ENCODE results near the gene ZDHHC16. TPM values are rescaled to one million over a fixed set of nuclear protein-coding genes. Genes with fewer than 3 reads are reported as not detected.

The ZDHHC16 gene
- total and polyA plus RNA-seq, 10 of the 15 experiments (the other 5 are each of a cell fraction or from before 2014, with no cell fraction given): 16.8 to 63.1 (median 29.8) TPM

DNA sequence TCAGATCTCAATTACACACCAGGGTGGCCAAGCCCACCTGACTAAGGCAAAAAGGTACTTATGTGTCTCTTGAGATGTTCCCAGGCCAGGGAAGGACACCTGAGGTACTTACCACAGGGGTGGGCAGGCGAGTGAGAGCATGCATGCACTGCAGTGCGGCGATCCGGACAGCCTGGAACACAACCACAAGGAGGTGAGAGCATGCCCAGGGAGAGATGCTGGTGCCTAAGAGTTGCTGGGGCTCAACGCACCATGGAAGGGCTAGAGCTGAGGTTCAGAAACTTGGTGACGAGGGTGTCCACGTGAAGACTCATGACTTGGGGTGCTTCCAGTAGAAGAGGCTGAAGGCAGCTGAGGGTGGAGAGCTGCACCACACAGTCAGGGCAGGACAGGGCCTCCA lies 13.1 kb downstream of the ZDHHC16 start:
- H3K9me3 ChIP-seq (replicated peaks; ENCODE audit: control insufficient read depth, insufficient read depth, low read length): no peaks in the 10 kb centered on the region
- ATAC-seq (no peak), DNase-seq (ENCODE audit: low read depth, low spot score) (no peak), FAIRE-seq (no peak)
- H2AFZ ChIP-seq (ENCODE audit: control insufficient read depth, low read depth, low read length): no peak overlapping the region
- no peaks in the 10 kb centered on the region for H3K27me3 ChIP-seq (replicated peaks in 1 of 2; ENCODE audit: control insufficient read depth in 2 of 2, insufficient read depth in 2 of 2, low read length in 1 of 2)
- WGBS (ENCODE audit: insufficient coverage, insufficient replicate concordance, low lambda C conversion rate, missing lambda C conversion rate): 99% methylated on average over 7 of the region's 7 CpGs
- TF ChIP-seq ZNF207 (IDR thresholded peaks at IDR 0.05; ENCODE audit: borderline replicate concordance): no peak
- TF ChIP-seq WRNIP1 (IDR thresholded peaks at IDR 0.05; ENCODE audit: borderline replicate concordance, low read depth, low read length): no peak
- TF ChIP-seq EED (IDR thresholded peaks at IDR 0.05; ENCODE audit: low read depth): no peak
- no peak for TF ChIP-seq RCOR1 (conservative IDR thresholded peaks at IDR 0.05; ENCODE audit: low read depth, low read length)
- TF ChIP-seq NR2C2 (IDR thresholded peaks at IDR 0.05; ENCODE audit: borderline replicate concordance, control insufficient read depth, insufficient read length, low read depth): no peak
- no peak for TF ChIP-seq E2F4 (IDR thresholded peaks at IDR 0.05; ENCODE audit: low read depth, low read length)
- no peak for TF ChIP-seq SRF (IDR thresholded peaks at IDR 0.05; ENCODE audit: low read depth in 2 of 2, low read length in 2 of 2)
- no peak for TF ChIP-seq MLLT1 (IDR thresholded peaks at IDR 0.05)
- no peak for TF ChIP-seq MTA2 (IDR thresholded peaks at IDR 0.05; ENCODE audit: low read depth)
- H3K27ac ChIP-seq (ENCODE audit: control insufficient read depth, insufficient read depth): no peak overlapping the region
- intact Hi-C loops (cut with micrococcal nuclease; ENCODE audit: unreplicated experiment) (no loop called here), in situ Hi-C loops (cut with MboI) (no loop called here)
- H3K4me2 ChIP-seq (ENCODE audit: control insufficient read depth, insufficient read depth): no peak overlapping the region
- BruUV-seq (replicated peaks): no TSS peak
- POLR2A ChIA-PET: interaction anchor here (1.0 kb wide), 1 partner anchor 14 kb away, joined by 3 read pairs; no protein-coding TSS in a partner anchor
- CTCF ChIA-PET: interaction anchor here (1.1 kb wide), 2 partner anchors 94 to 153 kb away, joined by 3 read pairs; no protein-coding TSS in a partner anchor
- no peaks in the 10 kb centered on the region for H4K20me1 ChIP-seq (ENCODE audit: control insufficient read depth, insufficient read depth)
- SMC1A ChIA-PET (ENCODE audit: uncharacterized antibody, unreplicated experiment): interaction anchor here (0.6 kb wide), 1 partner anchor 92 kb away, joined by 3 read pairs; no protein-coding TSS in a partner anchor
- H3K4me3 ChIP-seq: no peak overlapping the region
- no peaks in the 10 kb centered on the region for H3K4me1 ChIP-seq (ENCODE audit: control insufficient read depth, insufficient read depth, low read length)
- H3K79me2 ChIP-seq (ENCODE audit: control insufficient read depth, insufficient read depth, low read length): no peaks in the 10 kb centered on the region
- RAD21 ChIA-PET (ENCODE audit: unreplicated experiment): interaction anchor here (1.0 kb wide), 1 partner anchor 94 kb away, joined by 4 read pairs; no protein-coding TSS in a partner anchor
- H3K9ac ChIP-seq (ENCODE audit: control insufficient read depth, insufficient read depth, low read length): no peak overlapping the region
- H3K36me3 ChIP-seq (ENCODE audit: control insufficient read depth in 2 of 2, insufficient read depth in 2 of 2, low read length in 1 of 2): peaks cover 25 to 50% of the 10 kb centered on the region in 2 experiments

All from GM12878 (cell line).